Parathyroid adenoma (tissue), 2 donors: ENCODE results near the gene UTP25.
A peak's percentile ranks its signal among the peaks of the same experiment; 100 is the strongest.

Source experiments
- H2AFZ ChIP-seq: fragments of 300-600 bp; sonication (generic); one replicate; pipeline ENCODE4 v1.7.0; 2017; ENCODE audit warnings: antibody characterized with exemption, mild to moderate bottlenecking
- H3K27ac ChIP-seq: fragments of 300-600 bp; sonication (generic); one replicate; pipeline ENCODE4 v1.7.0; 2017
- H3K27me3 ChIP-seq: fragments of 300-600 bp; sonication (generic); one replicate; pipeline ENCODE4 v1.7.0; 2017; ENCODE audit warnings: low read length; ENCODE audit not compliant: control insufficient read depth, insufficient read depth
- H3K36me3 ChIP-seq: fragments of 300-600 bp; sonication (generic); one replicate; pipeline ENCODE4 v1.7.0; 2017; ENCODE audit warnings: low read length; ENCODE audit not compliant: control insufficient read depth, insufficient read depth
- H3K4me1 ChIP-seq: fragments of 300-600 bp; sonication (generic); one replicate; pipeline ENCODE4 v1.7.0; 2017; ENCODE audit warnings: control low read depth
- H3K4me2 ChIP-seq: fragments of 300-600 bp; sonication (generic); one replicate; pipeline ENCODE4 v1.7.0; 2017; ENCODE audit warnings: low read length
- H3K4me3 ChIP-seq: fragments of 300-600 bp; sonication (generic); one replicate; pipeline ENCODE4 v1.7.0; 2017; ENCODE audit warnings: low read depth, low read length
- H3K79me2 ChIP-seq: fragments of 300-600 bp; sonication (generic); one replicate; pipeline ENCODE4 v1.7.0; 2017; ENCODE audit warnings: control low read depth
- H3K9ac ChIP-seq: fragments of 300-600 bp; sonication (generic); one replicate; pipeline ENCODE4 v1.7.0; 2017; ENCODE audit warnings: mild to moderate bottlenecking
- H3K9me3 ChIP-seq: fragments of 300-600 bp; sonication (generic); one replicate; pipeline ENCODE4 v1.7.0; 2017; ENCODE audit warnings: low read length; ENCODE audit not compliant: control insufficient read depth
- TF ChIP-seq, protein P1 (sequence below): fragments of 300-600 bp; sonication (generic); IDR thresholded peaks from one replicate; pipeline ENCODE4 v1.7.0; 2017; ENCODE audit warnings: antibody characterized with exemption, mild to moderate bottlenecking
- donor health status: primary hyperparathyroidism.

UTP25 gene

DNA sequence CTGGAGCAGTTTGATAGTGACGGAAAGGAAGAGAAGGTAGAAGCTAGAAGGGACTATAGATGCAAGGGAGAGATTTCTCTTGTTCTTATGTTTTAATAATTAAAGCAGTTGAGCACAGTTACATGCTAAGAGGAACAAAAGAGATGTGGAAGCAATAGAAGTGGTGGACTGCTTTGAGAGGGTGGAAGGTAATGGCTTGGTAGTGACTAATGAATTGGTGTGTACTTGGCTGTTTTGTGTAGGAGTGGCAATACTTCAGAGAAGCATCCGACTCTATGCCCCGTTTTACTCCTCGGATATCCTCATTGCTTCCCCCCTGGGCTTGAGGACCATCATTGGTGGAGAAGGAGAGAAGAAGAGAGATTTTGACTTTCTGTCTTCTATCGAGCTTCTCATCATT lies 12.8 kb downstream of the UTP25 start:
- Histone ChIP-seq H3K27me3 (no peaks in the 10 kb centered on the region), H3K4me2 (no peak overlapping the region), H3K79me2 (no peaks in the 10 kb centered on the region), H3K9me3 (no peaks in the 10 kb centered on the region), H3K9ac (no peak overlapping the region), H3K27ac (no peak overlapping the region), H2AFZ (no peak overlapping the region), H3K36me3 (no peaks in the 10 kb centered on the region), H3K4me3 (no peak overlapping the region), H3K4me1 (no peaks in the 10 kb centered on the region)
- TF ChIP-seq, protein P1, sequence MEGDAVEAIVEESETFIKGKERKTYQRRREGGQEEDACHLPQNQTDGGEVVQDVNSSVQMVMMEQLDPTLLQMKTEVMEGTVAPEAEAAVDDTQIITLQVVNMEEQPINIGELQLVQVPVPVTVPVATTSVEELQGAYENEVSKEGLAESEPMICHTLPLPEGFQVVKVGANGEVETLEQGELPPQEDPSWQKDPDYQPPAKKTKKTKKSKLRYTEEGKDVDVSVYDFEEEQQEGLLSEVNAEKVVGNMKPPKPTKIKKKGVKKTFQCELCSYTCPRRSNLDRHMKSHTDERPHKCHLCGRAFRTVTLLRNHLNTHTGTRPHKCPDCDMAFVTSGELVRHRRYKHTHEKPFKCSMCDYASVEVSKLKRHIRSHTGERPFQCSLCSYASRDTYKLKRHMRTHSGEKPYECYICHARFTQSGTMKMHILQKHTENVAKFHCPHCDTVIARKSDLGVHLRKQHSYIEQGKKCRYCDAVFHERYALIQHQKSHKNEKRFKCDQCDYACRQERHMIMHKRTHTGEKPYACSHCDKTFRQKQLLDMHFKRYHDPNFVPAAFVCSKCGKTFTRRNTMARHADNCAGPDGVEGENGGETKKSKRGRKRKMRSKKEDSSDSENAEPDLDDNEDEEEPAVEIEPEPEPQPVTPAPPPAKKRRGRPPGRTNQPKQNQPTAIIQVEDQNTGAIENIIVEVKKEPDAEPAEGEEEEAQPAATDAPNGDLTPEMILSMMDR: no peak

DNA sequence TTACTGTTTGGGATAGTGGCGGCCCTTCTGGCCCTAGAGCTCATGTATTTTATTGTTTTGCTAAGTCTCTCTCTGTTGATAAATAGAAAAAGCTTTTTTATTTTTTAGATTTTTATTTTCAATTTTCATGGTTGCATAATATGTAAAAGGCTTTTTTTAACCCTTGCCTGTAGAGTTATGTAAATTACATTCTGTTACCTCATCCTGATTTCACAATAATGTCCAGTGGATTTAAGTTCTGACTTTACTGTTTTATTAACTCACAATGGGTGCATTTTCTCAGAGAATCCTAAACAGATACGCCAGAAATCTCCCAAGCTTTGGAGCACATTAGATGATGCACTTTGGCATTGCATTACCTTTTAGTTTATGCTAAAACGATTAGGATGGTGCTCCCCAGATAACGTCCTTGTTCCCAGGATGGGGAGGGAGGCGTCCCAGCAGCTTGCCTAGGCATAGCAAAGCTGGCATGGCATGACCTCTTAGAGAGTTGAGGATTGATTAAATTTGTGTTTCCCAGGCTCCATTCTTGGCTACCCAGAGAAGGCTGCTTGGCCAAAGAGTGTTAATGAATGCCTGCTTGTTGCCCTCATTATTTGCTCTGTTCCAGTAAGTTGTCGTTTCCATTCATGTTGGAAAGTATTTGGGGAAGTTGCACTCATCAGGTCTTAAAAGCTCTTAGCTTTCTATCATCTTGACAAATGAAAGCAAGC lies 17.1 kb downstream of the UTP25 start:
- H3K9me3 ChIP-seq: no peaks in the 10 kb centered on the region
- no peaks in the 10 kb centered on the region for H3K36me3 ChIP-seq
- no peaks in the 10 kb centered on the region for H3K79me2 ChIP-seq
- H2AFZ ChIP-seq: no peak overlapping the region
- no peaks in the 10 kb centered on the region for H3K27me3 ChIP-seq
- no peak overlapping the region for H3K4me2 ChIP-seq
- no peak overlapping the region for H3K9ac ChIP-seq
- TF ChIP-seq, protein P1: no peak
- no peak overlapping the region for H3K4me3 ChIP-seq
- no peaks in the 10 kb centered on the region for H3K4me1 ChIP-seq
- H3K27ac ChIP-seq: no peak overlapping the region

DNA sequence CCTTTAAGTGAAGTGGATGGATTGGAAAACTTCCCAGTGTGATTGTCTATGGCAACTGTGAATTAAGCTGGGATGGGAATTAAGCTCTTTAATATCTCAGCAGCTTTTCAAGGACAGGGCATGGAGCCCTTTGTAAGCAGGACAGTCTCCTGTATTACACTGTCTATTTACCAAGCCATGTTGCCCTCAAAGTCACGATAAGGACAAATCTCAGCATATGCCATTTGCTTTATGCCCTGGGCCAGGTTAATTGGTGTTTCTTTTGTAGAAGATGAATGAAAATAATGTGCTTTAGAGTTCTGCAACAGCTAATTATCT lies 17.6 kb downstream of the UTP25 start:
- Histone ChIP-seq H3K9me3 (no peaks in the 10 kb centered on the region), H3K4me2 (no peak overlapping the region), H3K27me3 (no peaks in the 10 kb centered on the region), H3K4me1 (no peaks in the 10 kb centered on the region), H3K79me2 (no peaks in the 10 kb centered on the region), H3K4me3 (no peak overlapping the region), H3K27ac (no peak overlapping the region), H3K9ac (no peak overlapping the region), H3K36me3 (no peaks in the 10 kb centered on the region), H2AFZ (no peak overlapping the region)
- TF ChIP-seq, protein P1: no peak

DNA sequence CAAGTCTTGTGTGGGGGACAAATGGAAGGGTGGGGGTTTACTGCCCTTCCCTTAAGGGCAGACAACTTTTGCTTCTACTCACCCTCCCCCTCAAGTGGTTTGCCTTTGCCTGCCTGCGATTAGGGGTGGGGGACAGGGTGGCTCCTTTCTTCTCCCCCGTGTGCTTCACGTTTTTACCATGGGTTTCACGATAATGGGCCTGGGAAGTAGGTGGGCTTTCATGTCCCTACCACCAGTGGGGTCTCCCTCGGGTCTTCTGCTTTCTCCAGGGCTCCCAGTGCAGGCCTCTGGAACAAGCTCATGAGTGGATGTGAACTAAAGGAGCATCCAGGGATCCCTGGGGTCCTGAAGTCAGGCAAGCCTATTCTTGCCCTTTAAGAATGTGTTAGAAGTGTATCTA lies 21.6 kb downstream of the UTP25 start:
- Histone ChIP-seq H3K9me3 (no peaks in the 10 kb centered on the region), H2AFZ (no peak overlapping the region), H3K27me3 (no peaks in the 10 kb centered on the region), H3K4me3 (no peak overlapping the region), H3K4me1 (no peaks in the 10 kb centered on the region), H3K4me2 (no peak overlapping the region), H3K9ac (no peak overlapping the region), H3K27ac (no peak overlapping the region), H3K79me2 (no peaks in the 10 kb centered on the region), H3K36me3 (no peaks in the 10 kb centered on the region)
- TF ChIP-seq, protein P1: no peak

DNA sequence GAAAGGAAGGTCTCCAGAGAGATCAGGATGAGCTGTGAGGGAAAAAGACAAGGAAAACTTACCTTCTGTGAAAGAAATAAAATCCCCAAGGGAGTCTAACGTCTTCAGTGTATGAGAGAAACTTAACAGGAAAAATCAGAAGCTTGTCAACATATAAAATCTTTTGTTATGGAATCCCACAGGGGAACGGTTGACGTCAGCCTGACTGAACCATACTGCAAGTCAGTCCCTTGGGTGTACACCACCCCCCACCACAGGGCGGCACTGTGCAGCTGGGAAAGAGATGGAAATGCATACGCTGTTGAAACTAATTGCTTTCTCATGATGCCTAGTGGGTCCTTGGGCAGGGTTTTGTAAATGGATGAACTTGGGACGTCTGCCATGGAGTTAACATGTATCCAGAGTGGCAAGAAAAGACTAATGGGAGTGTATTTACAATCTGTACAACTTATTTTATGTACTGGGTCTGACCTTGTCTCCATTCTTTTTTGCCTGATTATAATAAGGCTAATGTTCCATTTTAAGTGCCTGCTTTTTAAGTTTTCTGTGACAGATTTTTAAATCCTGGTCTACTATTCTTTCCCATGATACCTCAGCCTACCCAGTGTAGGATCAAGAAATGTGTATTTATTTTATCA lies 22.7 kb downstream of the UTP25 start:
- Histone ChIP-seq H3K27ac (no peak overlapping the region), H3K9me3 (no peaks in the 10 kb centered on the region), H3K4me3 (no peak overlapping the region), H2AFZ (no peak overlapping the region), H3K36me3 (no peaks in the 10 kb centered on the region), H3K9ac (no peak overlapping the region), H3K79me2 (no peaks in the 10 kb centered on the region), H3K4me2 (no peak overlapping the region), H3K4me1 (no peaks in the 10 kb centered on the region), H3K27me3 (no peaks in the 10 kb centered on the region)
- TF ChIP-seq, protein P1: peak; percentile 51
